Measurements from ENCODE around the gene AGTRAP.

The AGTRAP gene

DNA sequence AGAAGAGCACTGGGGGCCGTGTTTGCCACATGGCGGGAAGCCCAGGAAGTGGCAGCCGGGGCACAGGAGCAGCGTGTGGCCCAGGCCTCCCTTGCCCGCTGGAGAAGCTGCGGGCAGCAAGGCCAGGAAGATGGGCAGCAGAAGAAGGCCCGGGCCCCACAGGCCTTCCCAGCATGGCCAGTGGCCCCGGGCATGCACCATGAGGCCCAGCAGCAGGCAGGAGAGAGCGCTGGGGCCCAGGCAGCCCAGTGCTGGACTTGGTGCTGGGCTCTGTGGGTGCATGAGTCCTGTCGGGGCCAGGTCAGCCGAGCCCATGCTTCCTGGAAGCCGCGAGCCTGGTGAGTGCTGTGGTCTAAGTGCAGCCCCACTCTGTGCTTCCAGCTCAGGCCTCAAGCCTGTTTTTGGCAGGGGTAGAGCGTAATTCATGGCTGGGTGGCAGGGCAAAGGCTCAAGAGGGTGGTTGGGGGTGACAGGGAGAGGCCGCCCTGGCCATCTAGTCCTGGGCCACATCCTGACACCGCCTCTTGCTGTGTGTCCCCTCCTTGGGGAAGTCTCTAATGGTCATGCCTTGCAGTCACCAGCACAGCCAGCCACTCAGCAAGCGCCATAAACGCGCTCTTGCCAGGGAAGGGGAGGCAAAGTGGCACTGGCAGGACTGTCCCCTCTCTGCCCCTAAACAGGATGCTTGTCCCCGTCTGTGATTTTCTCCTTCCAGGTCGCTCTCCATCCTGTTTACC lies 48.5 kb downstream of the AGTRAP start:
- no peak for DNase-seq (ENCODE audit: low read depth)

DNA sequence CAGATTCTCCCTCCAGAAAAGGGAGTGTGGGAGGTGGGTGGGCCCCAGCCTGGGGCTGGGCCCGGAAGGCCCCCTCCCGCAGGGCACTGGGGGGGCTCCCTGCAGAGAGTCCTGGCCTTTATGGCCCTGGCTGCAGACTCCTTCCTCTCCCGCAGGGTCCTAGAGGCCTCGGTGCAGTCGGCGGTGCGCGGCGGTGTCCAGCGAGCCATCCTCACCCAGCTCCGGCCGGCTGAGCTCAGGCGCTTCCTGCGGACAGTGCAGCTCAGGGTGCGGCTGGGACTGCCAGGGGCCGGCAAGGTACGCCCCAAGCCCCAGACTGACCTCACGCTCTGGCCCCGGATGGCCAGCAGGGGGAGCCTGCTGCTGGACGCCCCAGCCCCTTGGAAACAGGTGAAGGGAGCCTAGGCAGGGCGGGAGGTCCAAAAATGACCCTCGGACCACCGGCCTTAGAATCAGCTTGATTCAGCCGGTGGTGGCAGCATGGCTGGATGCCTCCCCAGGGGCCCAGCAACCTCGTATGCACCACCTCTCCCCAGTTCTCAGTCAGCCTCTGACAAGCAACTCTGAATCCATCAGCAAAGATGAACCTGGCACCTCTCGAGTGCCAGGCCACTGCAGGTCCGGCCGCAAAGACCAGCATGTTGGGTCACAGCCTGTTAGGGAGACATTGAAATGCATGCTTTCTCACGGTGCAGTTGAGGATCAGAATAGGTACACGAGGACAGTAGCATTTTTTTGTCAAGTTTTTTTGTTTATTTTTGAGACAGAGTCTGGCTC lies 49.2 kb downstream of the AGTRAP start:
- peak; percentile 72 for DNase-seq (ENCODE audit: low read depth)

GRCh38 chr1:11786168-11786567 lies 50.2 kb downstream of the AGTRAP start:
- no peak for DNase-seq (ENCODE audit: low read depth)

- peak; percentile 19 for DNase-seq (ENCODE audit: low read depth)
These were observed 51.4 kb downstream of the AGTRAP start for GRCh38 chr1:11787251-11787803.

DNA sequence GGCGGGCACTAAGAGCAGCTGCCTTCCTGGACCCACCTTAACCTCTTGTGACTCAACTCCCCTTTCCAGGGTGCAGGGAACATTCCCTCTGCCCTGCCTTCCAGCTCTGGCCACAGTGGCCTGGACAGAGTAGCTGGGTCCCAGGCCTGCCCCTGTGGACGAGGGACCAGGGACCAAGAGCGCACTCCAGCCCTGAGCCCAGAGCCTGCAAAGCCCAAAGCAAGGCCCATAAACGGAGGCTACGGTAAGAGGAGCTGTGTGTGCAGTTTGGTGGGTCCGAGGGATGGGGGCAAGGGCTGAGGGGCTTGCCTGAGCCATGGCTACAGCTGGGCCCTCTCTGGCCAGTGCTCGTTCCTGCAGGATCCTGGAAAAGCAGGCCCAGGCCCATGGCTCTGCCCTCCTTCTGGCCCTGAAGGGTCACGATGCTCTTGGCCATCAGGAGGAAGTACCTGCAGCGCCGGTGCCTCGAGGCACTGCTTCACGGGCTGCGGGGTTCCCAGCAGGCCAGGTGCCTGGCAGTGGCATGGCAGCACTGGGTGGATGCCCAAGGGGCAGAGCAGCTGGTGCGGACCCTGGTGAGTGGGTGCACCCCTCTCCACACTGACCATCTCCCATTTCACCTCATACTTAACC lies 52.0 kb downstream of the AGTRAP start:
- no peak for DNase-seq (ENCODE audit: low read depth)

GRCh38 chr1:11788549-11789053 lies 52.7 kb downstream of the AGTRAP start:
- no peak for DNase-seq (ENCODE audit: low read depth)

DNA sequence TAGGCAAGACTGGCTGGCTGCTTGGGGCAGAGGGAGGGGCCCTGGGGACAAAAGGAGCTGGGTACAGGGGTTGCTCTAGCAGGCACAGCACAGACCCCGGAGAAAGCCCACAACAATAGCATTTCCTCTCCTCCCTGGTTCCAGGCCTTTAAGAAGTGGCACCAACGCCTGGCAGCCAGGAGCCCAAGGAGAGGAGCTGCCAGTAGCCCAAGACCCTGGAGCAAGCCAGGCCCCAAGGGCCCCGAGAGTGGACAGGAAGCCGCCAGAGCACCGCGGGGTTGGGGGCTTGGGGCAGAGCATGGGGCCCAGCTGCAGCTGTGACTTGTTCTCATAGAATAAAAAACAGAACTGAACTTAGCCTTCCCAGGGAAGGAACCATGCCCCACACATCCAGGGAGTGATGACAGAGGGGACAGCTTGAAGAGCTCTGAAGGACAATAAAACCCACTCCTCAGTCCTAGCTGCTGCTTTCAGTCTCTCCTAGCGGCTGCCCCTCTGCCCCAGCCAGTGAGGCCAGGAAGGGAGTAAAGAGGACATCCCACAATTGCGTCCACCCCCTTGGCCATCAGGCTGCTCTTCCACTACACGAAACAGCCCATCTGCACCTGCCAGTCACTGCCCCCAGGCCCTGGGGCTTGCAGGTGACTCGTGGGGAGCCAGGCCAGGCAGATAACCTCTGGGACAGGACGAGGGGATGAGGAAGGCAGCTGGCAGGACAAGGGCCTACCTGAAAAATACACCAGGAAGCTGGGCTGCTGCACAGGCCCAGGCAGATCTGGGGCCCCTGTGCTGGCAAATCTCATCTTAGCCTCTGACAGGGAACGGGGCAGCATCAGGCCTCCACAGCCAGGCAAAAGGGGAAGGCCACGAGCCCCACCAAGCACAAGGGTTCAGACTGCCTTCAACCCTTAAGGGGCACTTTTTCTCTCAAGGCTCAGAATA lies 53.5 kb downstream of the AGTRAP start:
- no peak for DNase-seq (ENCODE audit: low read depth)

- no peak for DNase-seq (ENCODE audit: low read depth)
These were observed 54.4 kb downstream of the AGTRAP start for GRCh38 chr1:11790101-11790879.

DNA sequence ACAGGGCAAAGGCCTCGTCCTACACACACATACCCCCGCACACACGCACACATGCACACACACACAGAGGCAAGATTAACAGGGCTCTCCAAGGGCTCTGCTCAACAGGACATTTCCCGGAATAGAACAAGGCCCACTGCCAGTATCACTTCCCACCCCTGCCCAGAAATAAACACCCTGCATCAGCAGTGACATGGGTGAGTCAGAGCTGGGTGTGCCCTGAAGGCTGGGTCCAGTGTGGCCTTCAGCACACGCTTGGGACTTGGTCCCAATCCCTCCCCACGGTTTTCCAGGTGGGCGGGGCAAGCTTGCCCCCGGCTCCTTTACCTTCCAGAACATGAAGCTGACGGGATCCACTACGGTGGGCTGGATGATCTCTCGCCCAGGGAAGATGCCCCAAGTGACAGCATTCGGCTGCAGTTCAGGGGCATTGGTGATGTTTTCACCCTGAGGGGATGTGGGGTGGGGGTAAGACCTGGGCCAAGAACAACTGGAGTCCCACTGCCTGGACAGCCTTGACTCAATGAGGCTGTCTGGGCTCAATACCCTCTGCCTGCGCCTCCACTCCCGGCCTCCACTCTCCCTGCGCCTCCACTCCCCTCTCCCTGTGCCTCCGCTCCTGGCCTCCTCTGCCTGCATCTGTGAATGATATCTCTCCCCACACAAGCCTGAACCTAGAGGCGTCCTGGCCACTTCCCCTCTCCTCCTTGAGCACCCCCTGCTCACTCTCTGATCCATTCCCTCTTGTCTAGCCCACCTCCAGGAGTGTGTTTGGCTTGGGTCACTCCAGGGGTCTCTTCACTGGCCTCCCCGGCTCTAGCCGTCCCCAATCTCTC lies 55.2 kb downstream of the AGTRAP start:
- peak; percentile 74 for DNase-seq (ENCODE audit: low read depth)

DNA sequence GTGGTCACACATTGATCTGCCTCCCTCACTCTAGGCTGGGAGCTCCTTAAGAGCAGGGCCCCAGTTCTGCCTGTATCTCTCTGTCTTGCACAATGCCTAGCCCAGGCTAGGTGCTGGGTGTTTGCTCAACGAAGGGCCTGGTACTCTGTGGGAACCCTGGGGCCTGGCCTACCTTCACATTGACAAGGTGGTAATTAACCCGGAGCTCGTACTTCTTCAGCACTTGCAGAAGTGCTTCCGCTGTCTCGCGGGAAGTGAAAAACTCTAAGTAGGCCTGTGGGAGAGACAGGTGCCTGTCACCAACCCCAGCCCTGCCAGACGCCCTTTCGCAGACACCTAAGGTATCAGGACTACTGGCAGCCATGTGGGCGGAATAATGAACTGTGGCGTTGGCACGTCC lies 56.2 kb downstream of the AGTRAP start:
- DNase-seq (ENCODE audit: low read depth), result no peak

DNA sequence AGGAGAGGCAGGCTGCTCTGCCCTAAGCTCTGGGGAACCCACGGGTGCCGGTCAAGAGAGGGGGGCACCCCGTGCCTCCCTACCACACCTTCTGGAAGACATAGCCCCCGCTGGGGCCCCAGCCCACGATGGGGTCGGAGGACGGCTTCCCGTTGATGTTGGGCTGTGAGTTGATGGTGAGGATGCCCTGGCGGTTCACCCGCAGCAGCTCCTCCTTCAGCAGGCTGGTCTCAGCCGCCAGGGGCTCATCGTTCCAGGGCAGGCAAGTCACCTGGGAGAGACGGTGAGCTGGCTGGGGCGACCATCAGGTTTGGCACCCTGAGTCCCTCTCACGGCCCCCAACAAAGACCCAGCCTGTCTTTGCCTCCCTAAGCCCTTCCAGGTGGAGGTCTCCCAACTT lies 57.9 kb downstream of the AGTRAP start:
- DNase-seq (ENCODE audit: low read depth), result no peak

DNA sequence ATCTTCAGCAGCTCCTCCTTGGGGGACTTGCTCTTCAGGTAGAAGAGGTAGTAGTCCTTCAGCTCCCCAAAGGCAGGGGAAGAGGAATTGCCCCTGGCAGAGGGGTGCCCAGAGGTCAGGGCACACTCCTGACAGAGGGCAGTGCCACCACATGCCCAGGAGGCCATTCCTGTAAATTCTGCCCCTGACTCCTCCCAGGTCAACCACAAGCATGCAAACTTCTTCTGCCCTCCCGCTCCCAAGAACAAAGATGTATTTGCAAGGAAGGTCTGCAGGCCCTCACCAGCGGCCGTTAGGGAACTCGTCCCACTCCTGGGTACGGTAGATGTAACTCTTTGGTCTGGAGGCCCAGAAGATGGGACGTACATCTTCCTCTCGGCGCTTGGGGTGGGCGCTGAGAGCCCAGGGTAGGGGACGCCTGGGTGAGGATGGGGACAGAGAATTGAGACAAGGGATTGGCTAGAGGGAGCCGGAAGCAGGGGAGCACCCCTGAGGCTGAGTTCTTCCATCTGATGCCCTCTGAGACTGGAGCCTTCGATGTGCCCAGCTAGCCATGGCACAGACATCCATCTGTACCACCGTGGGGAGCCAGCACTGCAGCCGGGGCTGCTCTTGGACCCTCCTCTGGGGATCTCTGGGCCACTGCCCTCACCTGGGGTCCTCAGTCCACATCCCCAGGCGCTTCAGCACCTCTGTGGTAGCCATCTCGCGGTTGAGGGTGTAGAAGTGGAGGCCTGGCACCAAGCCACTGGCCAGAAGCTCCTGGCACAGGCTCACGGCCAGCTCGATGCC lies 58.7 kb downstream of the AGTRAP start:
- no peak for DNase-seq (ENCODE audit: low read depth)

DNA sequence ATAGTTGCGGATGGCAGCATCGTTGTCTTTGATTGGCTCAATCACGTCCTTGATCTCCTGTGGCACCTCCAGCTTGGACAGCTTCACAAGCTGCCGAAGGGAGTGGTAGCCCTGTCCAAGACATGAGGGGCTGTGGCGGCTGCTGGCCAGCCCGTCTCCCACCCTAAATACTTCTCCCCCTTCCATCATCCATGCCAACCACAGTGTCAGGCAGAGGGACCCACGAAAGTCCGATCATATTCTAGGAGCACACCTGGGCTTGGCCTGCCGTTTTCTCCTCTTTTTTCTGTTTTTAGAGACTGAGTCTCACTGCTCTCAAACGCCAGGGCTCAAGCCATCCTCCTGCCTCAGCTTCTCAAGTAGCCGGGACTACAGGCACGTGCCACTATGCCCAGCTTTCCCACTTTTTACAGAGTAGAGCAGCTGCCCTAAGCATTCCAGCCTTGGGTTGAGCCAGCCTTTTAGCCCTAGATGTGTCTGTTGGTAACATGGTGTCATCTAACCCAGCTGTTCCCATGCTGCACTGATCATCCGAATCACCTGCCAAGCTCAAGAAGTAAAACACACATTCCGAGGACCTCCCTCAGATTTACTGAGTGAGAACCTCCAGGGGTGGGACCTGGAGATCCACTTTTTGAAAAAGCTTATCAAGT lies 59.4 kb downstream of the AGTRAP start:
- no peak for DNase-seq (ENCODE audit: low read depth)

DNA sequence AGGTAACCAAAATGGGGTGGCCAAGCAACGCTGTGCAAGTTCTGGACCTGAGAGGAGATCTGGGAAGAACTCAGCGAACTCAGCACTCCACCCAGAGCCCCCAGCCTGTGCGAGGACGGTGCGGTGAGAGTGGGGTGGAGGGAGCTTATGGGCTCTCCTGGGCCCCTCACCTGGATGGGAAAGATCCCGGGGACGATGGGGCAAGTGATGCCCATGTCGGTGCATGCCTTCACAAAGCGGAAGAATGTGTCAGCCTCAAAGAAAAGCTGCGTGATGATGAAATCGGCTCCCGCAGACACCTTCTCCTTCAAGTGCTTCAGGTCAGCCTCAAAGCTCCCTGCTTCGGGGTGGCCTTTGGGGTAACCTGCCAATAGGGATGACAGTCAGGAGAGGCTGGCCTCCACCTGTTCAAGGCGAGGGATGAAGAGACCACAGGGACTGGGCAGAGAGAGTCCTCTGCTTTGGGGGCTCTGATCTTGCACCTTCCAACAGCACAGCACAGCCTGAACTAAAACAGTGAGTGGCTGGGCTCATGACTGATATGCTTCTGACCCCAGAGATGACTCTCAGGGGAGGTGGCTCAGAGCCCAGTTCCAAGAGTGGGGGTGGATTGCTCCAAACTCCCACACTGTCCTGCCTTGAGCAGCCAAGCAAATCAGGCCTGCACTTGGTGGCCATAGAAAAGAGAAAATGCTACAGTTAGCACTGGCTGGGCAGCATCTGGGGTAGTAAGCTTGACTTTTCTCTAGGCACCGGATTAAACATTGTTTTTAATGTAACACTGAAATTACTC lies 60.3 kb downstream of the AGTRAP start:
- no peak for DNase-seq (ENCODE audit: low read depth)

- peak; percentile 22 for DNase-seq (ENCODE audit: low read depth)
These were observed 61.7 kb downstream of the AGTRAP start for GRCh38 chr1:11797525-11798216.

GRCh38 chr1:11799099-11799498 lies 63.2 kb downstream of the AGTRAP start:
- no peak for DNase-seq (ENCODE audit: low read depth)

- DNase-seq (ENCODE audit: low read depth), result no peak
These were observed 64.0 kb downstream of the AGTRAP start for GRCh38 chr1:11799896-11800295.
